H54 (cell line): Measurements from ENCODE around the gene PKIG.
"Not testable (repeated sequence)": the region's sequence is repeated elsewhere in the genome, so short reads cannot be mapped to it uniquely, and the experiment has no call there.

Experiments
- DNase-seq: peaks from one replicate; pipeline ENCODE4 v3.0.0; 2011; ENCODE audit warnings: low spot score, mixed read lengths; ENCODE audit not compliant: insufficient read length
- FAIRE-seq: peaks from 3 replicates; lab custom pipeline; 2011; peaks lifted over from hg19 to GRCh38; lab: Jason Lieb, UNC
- POLR2A ChIP-seq: IDR thresholded peaks from 2 replicates; pipeline ENCODE4 v1.6.1; 2011; ENCODE audit warnings: low read depth, mild to moderate bottlenecking, low read length

PKIG gene

DNA sequence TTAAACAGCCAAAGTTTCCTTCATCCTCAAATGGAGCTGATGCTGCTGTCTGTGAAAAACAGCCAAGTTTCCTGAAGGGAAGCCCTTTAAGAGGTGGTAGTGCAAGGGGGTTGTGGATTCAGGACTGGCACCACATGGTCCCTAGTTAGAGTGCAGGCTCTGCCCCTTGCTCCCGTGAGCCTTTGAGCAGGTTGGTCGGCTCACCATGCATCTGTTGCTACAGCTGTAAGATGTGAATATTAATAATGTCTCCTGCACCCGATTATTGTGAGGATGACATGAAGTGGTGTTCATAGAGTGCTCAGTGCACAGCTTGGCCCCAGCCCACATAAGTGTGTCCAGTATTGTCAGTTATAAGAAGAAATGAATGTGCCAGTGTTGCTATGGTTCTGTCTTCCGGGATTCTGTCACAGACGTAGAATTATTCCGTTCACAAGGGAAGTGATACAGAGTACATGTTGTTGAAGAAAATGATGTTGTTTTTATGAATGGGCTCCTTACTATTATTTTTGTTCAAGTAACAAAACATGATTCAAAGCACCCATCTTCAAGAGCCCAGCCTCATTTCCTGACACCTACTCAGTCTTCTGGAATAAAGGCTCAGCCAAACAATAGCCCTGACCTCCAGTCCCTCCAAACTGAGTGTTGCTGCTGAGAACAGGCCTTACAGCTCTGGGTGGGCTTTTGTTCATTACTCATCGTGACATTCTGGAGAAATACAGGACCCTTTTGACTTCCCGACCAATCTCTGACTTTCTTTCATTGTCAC, 2.9 kb upstream of the PKIG start:
- no peak for TF ChIP-seq POLR2A
- DNase-seq (no peak), FAIRE-seq (no peak)

DNA sequence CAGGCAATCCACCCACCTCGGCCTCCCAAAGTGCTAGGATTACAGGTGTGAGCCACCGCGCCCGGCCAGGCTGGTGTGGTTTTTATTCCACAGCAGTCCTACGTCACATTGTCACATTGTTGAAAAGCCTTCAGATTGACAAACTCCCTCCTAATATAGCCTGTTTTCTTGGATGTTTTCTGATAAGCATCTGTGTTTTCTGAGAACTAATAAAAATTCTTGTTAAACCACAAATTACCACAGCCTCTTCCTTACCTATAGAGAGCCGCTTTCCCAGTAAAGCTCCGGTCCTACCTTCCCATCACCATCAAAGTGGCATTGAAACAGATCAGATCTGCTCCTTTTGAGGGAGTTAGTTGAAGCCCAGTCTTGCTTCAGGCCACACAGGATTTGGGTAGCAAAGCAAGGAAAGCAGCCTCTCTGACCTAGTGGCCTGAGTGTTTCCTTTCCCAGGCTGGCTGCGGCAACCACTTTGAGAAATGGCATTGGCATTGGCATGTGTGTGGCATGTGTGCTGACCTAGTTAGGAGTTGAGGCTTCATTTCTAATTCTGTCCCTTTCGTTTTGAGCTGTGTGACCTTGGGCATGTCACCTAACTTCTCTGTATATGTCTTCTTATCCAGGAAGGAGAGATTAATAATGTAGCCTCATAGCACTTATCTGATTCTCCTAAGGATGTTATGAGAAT, 1.7 kb upstream of the PKIG start:
- FAIRE-seq (no peak), DNase-seq (no peak)
- no peak for TF ChIP-seq POLR2A

DNA sequence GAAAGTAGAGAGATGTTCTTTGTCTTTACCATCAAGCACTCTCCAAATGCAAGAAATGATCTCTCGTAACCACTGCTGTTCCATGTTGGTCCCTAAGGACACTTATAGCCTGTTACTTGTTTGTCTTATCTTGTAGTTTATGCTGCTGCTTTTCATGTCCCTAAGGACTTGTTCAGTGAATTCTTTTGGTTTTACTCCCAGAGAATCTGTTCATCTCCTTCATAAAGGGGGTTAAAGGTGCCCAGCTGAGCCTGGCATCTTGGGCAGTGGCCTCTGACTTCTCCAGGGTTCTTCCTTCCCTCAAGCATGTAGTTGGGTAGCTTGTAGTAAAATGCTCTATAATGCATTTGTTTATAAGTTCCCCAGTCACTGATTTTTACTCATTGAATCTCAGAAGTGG, 864 bp upstream of the PKIG start:
- no peak for TF ChIP-seq POLR2A
- no peak for FAIRE-seq

DNA sequence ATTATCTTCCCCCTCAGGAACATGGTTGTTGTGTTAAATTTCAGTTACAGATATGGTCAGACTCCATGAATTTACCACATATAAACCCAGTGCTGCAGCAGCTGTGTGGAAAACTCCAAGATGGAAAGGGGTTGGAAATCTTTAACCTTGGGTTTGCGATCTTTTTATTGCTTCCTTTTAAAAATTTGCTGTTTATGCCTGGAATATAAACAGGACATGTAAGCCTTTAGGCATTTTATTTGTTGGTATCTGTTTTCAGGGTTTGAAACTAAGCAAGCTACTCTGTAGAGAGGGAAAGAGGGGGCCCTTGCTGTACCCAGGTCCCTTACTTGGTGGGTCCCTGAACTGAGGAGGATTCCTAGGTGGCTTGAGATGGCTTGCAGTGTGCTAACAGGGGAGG, 778 bp downstream of the PKIG start:
- FAIRE-seq: no peak
- DNase-seq: no peak
- TF ChIP-seq POLR2A: no peak

More for the DNA sequence above, 864 bp upstream of the PKIG start:
- no peak for DNase-seq

DNA sequence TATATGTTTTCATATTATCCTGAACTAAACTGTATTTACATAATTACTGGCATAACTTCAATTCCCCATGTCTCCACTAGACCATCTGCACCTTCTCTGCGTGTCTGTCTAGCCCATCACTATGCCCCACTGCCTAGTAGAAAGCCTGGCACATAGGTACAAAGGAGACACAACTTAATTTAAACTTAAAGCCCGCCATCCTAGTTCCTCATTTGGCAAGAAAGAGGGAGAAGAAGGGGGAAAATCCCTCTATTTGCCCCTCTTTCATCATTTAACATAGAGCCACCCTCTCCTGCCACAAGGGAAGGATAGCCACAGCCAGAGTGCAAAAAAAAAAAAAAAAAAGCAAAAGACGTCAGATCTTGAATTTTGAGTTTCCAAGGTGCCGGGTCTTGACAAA, 1.8 kb downstream of the PKIG start:
- TF ChIP-seq POLR2A: no peak
- DNase-seq (no peak), FAIRE-seq (no peak)

DNA sequence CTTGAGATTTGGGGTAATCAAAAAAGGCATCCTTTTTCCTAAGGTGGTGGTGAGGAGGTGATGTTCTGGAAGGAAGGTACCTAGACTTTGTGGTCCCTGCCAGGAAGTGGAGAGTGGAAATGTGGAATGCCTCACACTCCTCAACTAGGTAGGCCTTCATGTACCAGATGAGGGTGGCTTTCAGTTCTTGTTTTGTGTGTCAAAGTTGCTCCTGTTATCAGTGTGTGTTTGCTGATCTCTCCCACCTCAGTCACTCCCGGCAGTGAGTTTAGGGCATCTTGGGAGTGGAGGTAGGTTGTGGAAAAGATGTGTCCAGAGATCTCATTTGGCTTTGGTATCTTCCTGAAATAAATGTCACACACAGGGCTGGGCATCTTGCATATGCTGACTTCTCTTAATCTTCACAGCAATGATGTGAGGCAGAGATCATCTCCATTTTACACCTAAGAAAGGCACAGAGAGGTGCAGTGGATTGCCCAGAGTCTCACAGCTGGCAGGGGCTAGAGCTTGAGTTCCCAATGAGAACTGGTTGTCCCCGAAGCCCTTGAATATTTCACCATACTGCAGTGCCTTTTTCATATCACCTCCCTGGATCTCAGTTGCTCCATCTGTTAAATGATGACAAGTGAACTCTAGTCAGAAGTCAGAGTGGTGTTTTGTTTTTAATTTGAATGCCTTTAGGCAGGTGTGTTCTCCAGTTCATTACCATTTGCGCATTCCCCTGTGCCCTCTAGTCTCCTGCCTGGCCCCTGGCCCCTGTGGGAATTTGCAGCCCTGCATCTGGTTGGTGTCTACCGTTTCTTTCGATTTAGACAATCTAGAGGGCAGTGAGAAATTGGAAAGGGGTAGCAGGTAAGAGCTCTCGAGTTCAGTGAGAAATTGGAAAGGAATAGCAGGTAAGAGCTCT, 2.9 kb downstream of the PKIG start:
- FAIRE-seq (no peak), DNase-seq (no peak)
- no peak for TF ChIP-seq POLR2A

DNA sequence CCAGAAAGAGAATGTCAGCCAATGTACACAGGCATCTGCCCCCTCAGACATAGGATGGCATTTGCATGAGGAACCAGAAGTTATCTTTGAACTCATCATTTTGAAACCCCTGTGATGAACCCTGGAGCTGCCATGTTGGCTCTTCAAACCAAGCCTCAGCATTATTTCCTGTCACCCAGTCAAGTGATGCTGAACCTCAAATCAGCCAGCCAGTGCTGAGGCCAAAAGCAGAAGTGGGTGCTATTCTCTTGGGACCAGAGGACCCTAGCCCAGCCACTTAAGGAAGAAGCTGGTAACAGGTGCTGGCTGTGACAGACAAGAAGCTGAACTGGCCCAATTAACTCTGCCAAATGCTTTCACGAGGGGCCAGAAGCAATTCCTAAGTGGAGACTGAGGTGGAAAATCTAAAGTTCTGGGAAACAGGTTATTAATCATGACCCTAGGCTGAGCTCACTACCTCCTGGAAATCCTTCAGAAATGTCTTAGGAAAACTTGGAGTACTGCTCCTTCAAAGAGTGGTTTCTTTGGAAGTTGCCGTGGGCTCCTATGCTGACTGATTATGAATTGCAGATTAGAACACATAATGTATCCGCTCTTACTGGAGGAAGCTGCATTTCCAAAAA, 4.0 kb downstream of the PKIG start:
- TF ChIP-seq POLR2A: no peak
- DNase-seq (no peak), FAIRE-seq (no peak)

DNA sequence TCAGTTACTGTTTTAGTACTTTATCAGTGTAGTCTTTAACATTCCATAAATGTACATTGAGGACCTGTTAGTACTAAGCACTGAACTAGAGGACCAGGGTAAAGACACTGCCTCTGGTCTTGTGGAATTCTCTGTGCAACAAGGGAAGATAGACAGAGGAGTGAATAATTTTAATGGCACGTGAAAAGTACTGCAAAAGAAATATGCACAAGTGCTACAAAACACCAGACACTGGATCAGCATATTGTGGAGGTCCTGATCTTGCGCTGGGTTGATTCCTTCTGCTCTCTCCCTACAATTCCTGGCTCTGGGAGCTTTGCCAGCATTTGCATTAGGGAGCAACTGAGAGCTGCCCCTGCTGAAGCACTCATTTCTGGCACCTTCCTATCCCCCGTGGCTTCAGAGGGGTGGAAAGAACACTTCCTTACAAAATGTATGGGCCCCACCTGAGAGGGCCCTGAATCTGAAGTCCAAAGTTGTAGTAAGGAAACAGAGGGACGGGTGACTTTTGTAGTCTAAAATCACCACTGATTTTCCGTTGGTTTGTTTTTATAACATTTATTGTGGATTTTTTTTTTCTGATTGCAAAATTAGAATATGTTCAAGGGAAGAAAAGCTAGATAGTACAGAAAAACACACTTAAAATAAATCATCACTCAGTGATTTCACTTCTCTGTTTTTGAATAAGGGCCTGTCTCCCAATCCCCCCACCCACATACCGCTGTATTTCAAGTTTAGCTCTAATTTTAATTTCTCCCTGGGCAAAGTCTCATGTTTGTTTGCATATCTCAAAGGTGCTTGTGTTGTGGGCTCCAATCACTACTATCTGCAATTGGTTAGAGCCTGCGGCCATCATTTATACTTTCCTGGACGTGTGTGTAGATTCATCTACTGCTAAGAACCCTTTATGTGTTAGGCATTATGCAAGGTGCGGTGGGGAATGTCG, 4.9 kb downstream of the PKIG start:
- no peak for DNase-seq
- no peak for TF ChIP-seq POLR2A

DNA sequence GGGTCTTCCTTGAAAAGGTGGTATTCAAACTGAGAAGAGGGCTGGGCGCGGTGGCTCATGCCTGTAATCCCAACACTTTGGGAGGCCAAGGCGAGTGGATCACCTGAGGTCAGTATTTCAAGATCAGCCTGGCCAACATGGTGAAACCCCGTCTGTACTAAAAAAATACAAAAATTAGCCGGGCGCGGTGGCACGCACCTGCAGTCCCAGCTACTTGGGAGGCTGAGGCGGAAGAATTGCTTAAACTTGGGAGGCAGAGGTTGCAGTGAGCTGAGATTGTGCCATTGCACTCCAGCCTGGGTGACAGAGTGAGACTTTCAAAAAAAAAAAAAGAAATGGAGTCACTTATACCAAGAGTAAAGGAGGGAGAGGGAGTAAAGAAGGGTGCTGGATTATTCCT, 5.9 kb downstream of the PKIG start:
- DNase-seq: not testable (repeated sequence)

More for the DNA sequence above, 4.9 kb downstream of the PKIG start:
- no peak for FAIRE-seq

DNA sequence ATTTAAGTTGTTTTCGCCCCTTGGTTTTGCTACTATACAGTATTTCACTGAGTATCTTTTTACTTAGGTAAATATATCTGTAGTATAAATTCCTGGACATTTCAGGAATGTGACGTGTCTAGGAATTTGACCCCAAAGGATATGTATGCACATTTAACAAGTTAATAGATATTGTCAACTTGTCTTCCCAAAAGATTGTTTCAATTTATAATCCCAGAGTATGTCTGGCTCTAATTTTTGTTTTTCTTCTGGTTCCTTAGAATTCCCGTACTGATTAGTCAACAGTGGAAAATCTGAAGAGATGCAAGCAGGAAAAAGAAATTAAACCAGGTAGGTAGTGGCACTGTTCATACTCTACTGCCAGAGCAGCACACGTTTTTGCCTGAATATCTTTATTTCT, 7.2 kb downstream of the PKIG start:
- FAIRE-seq (no peak), DNase-seq (no peak)
- TF ChIP-seq POLR2A: no peak

More for the DNA sequence above, 5.9 kb downstream of the PKIG start:
- not testable (repeated sequence) for FAIRE-seq

DNA sequence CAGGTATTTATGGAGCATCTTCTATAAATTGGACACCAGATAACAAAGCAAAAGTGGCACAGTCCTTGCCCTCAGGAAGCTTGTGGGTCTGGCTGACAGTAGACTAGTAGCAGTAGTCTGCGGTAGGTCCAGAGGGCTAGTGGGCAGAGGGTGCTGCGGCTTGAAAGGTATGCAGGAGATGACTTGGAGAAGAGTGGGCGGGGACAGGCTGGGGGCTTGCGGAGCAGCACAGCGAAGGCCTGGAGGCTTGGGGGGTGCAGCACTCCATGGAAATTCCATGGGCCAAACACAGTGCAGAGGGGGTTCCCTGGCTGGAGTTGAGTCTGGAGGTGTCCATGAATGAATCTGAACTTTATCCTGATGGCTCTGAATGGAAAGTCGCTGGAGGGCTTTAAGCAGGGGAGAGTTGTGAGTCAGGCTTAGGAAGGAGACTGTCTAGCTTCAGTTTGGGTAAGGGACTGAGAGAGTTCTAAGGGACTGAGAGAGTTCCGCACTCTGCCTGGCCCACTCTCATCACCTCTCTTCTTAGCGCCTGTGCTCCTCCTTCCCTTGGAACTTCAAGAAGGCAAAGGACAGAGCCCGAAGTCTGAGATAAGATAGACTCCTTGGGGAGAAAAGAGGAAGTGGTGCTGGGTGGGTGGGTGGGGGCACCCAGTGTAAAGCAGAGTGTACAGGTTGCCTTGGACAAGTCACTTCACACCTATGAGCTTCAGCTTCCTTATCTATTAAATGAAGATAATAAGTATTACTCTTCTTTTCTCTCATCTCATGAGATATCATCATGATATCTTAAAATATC, 8.8 kb downstream of the PKIG start:
- FAIRE-seq (no peak), DNase-seq (no peak)
- no peak for TF ChIP-seq POLR2A

DNA sequence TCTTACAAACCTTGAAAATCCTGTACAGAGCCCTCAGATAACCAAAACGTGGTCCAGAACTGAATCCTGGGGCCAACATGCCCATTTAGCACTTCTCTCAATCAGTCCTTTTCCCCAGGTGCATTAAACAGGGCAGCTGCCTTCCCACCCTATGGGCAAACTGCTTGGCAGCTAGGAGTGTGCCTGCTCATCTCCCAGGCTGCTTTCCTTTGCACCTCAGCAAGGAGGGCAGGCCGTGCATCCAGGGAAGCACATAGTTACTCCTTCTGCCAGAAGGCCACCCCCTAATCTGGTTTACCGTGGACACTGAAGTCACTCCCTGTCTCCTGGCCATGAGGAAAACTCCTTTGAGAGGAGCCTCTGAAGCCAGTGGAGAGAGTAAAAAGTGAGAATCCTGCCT, 10.0 kb downstream of the PKIG start:
- no peak for FAIRE-seq
- no peak for TF ChIP-seq POLR2A
- DNase-seq: no peak
